ENCODE results near the gene RIPK4. TPM values are rescaled to one million over a fixed set of nuclear protein-coding genes. Genes with fewer than 3 reads are reported as not detected.

RIPK4 gene
- total RNA-seq, 3 donors from 2014 or later: 15.7 to 30.3 TPM; not detected in 1

GRCh38 chr21:41727784-41728763, 38.8 kb downstream of the RIPK4 start:
- Histone ChIP-seq H3K9me3 (peaks cover 0 to 7% of the 10 kb centered on the region in 2 donors), H3K36me3 (no peaks in the 10 kb centered on the region), H3K4me1 (peaks cover 3 to 7% of the 10 kb centered on the region in 2 donors), H3K4me3 (peak overlapping the region in 1 of 3 donors; percentile 26), H3K27me3 (no peaks in the 10 kb centered on the region), H3K27ac (peak overlapping the region; percentile 80 to 92)
- TF ChIP-seq POLR2AphosphoS5 (IDR thresholded peaks at IDR 0.05) (no peak), POLR2A (IDR thresholded peaks at IDR 0.05) (no peak), CTCF (IDR thresholded peaks at IDR 0.05) (no peak)
- intact Hi-C loops (cut with DNase I; ENCODE audit: low total_unique reads): no loop called here
- no peak for DNase-seq (ENCODE audit: low spot score in 2 of 2)

- Histone ChIP-seq H3K36me3 (no peaks in the 10 kb centered on the region), H3K4me3 (peak overlapping the region in 1 of 3 donors; percentile 26), H3K27me3 (no peaks in the 10 kb centered on the region), H3K27ac (peak overlapping the region; percentile 80 to 92), H3K4me1 (peaks cover 3 to 7% of the 10 kb centered on the region in 2 donors), H3K9me3 (peaks cover 0 to 6% of the 10 kb centered on the region in 2 donors)
- intact Hi-C loops (cut with DNase I; ENCODE audit: low total_unique reads): no loop called here
- DNase-seq (ENCODE audit: low spot score in 2 of 2): peak; percentile 88 to 91
- no peak for TF ChIP-seq CTCF (IDR thresholded peaks at IDR 0.05)
- no peak for TF ChIP-seq POLR2A (IDR thresholded peaks at IDR 0.05)
- peak in 1 of 3 donors; percentile 42 for TF ChIP-seq POLR2AphosphoS5 (IDR thresholded peaks at IDR 0.05)
Observed at GRCh38 chr21:41726970-41727783, 39.7 kb downstream of the RIPK4 start.

DNA sequence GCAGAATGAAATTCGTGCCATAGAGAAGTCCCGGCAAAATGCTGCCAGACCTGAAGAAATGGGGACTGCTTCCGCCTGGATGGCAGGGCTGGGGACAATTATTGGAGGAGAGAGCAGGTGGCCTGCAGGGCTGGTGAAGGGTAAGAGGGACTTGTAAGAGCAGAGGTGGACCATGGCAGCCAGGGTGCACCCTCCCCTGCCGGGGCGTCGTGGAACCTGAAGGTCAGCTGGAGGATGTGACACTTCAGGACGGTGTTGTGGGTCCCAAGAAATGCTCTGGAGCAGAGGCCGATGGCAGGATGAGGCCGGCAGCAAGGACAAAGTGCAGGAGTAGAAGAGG, 40.3 kb downstream of the RIPK4 start:
- TF ChIP-seq POLR2A (IDR thresholded peaks at IDR 0.05) (no peak), CTCF (IDR thresholded peaks at IDR 0.05) (no peak), POLR2AphosphoS5 (IDR thresholded peaks at IDR 0.05) (no peak)
- Histone ChIP-seq H3K9me3 (no peaks in the 10 kb centered on the region), H3K27me3 (no peaks in the 10 kb centered on the region), H3K4me1 (peaks cover 3 to 7% of the 10 kb centered on the region in 2 donors), H3K27ac (peak overlapping the region; percentile 80 to 92), H3K4me3 (no peak overlapping the region), H3K36me3 (no peaks in the 10 kb centered on the region)
- intact Hi-C loops (cut with DNase I; ENCODE audit: low total_unique reads): no loop called here
- no peak for DNase-seq (ENCODE audit: low spot score in 2 of 2)

DNA sequence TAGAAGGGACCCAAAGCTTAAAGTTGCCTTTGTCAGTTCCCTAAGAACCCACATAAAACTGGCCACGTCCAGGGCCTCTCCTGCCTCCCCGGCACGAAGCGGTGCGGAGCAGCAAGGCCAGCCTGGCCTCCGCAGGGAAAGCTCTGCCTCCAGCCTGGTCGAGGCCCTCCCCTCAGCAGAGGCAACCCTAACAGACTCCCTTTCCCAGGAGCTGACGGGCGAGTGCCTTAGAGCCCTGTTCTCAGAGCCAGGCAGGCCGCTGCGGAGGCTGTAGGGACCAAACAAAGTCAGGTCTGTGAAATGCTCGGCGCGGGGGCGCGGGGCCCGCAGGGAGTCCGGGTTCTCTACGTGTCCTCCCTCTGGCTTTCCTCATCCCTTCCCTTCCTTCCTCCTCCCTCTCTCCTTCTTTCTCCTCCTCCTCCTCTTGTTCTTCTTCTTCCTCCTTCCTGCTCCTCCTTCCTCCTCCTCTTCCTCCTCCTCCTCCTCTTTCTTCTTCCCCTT, 40.7 kb downstream of the RIPK4 start:
- no peaks in the 10 kb centered on the region for H3K27me3 ChIP-seq
- intact Hi-C loops (cut with DNase I; ENCODE audit: low total_unique reads): no loop called here
- H3K36me3 ChIP-seq: no peaks in the 10 kb centered on the region
- DNase-seq (ENCODE audit: low spot score in 2 of 2): no peak
- H3K9me3 ChIP-seq: no peaks in the 10 kb centered on the region
- TF ChIP-seq CTCF (IDR thresholded peaks at IDR 0.05): no peak
- TF ChIP-seq POLR2A (IDR thresholded peaks at IDR 0.05): no peak
- no peak for TF ChIP-seq POLR2AphosphoS5 (IDR thresholded peaks at IDR 0.05)
- H3K27ac ChIP-seq: peak overlapping the region; percentile 66 to 80
- peaks cover 3 to 7% of the 10 kb centered on the region in 2 donors for H3K4me1 ChIP-seq
- H3K4me3 ChIP-seq: no peak overlapping the region

Data from breast epithelium (tissue), 4 donors.